ENCODE data around the gene RPN2. TPM values are rescaled to one million over a fixed set of nuclear protein-coding genes. Genes with fewer than 3 reads are reported as not detected.

The RPN2 gene
- total and polyA plus RNA-seq, 2 donors from 2014 or later, result 175 to 207 TPM

GRCh38 chr20:37271421-37271768 lies 92.3 kb downstream of the RPN2 start:
- Histone ChIP-seq H3K4me1 (ENCODE audit: control insufficient read depth in 2 of 3, insufficient read depth in 2 of 3, low read depth in 1 of 3, low read length in 3 of 3) (no peaks in the 10 kb centered on the region), H3K27me3 (ENCODE audit: control insufficient read depth, insufficient read depth, low read length) (no peaks in the 10 kb centered on the region), H3K9ac (ENCODE audit: low read length in 3 of 3) (no peak overlapping the region), H3K36me3 (ENCODE audit: control insufficient read depth in 2 of 3, insufficient read depth in 3 of 3, low read length in 3 of 3) (no peaks in the 10 kb centered on the region), H3K27ac (ENCODE audit: low read depth in 2 of 2, low read length in 2 of 2) (no peak overlapping the region), H3K4me3 (ENCODE audit: low read length in 3 of 3) (no peak overlapping the region), H3K9me3 (ENCODE audit: control insufficient read depth in 2 of 3, insufficient read depth in 1 of 3, low read length in 3 of 3) (no peaks in the 10 kb centered on the region)
- FAIRE-seq, result no peak
- DNase-seq, result no peak
- intact Hi-C loops (cut with DNase I), result no loop called here
- TF ChIP-seq CTCF (IDR thresholded peaks at IDR 0.05; ENCODE audit: borderline replicate concordance, extremely low read depth, insufficient read depth), result no peak

GRCh38 chr20:37273988-37274387 lies 94.9 kb downstream of the RPN2 start:
- H3K4me3 ChIP-seq (ENCODE audit: low read length in 3 of 3), result no peak overlapping the region
- peaks cover 0 to 9% (median 0%) of the 10 kb centered on the region in 3 donors for H3K4me1 ChIP-seq (ENCODE audit: control insufficient read depth in 2 of 3, insufficient read depth in 2 of 3, low read depth in 1 of 3, low read length in 3 of 3)
- H3K27ac ChIP-seq (ENCODE audit: low read depth in 2 of 2, low read length in 2 of 2), result no peak overlapping the region
- intact Hi-C loops (cut with DNase I), result no loop called here
- H3K9me3 ChIP-seq (ENCODE audit: control insufficient read depth in 2 of 3, insufficient read depth in 1 of 3, low read length in 3 of 3), result no peaks in the 10 kb centered on the region
- H3K27me3 ChIP-seq (ENCODE audit: control insufficient read depth, insufficient read depth, low read length), result no peaks in the 10 kb centered on the region
- H3K9ac ChIP-seq (ENCODE audit: low read length in 3 of 3), result no peak overlapping the region
- FAIRE-seq, result no peak
- no peak for TF ChIP-seq CTCF (IDR thresholded peaks at IDR 0.05; ENCODE audit: borderline replicate concordance, extremely low read depth, insufficient read depth)
- no peaks in the 10 kb centered on the region for H3K36me3 ChIP-seq (ENCODE audit: control insufficient read depth in 2 of 3, insufficient read depth in 3 of 3, low read length in 3 of 3)
- DNase-seq, result no peak

GRCh38 chr20:37274851-37275524 lies 95.9 kb downstream of the RPN2 start:
- intact Hi-C loops (cut with DNase I), result no loop called here
- Histone ChIP-seq H3K4me1 (ENCODE audit: control insufficient read depth in 2 of 3, insufficient read depth in 2 of 3, low read depth in 1 of 3, low read length in 3 of 3) (peaks cover 0 to 9% (median 0%) of the 10 kb centered on the region in 3 donors), H3K36me3 (ENCODE audit: control insufficient read depth in 2 of 3, insufficient read depth in 3 of 3, low read length in 3 of 3) (no peaks in the 10 kb centered on the region), H3K27ac (ENCODE audit: low read depth in 2 of 2, low read length in 2 of 2) (no peak overlapping the region), H3K9me3 (ENCODE audit: control insufficient read depth in 2 of 3, insufficient read depth in 1 of 3, low read length in 3 of 3) (no peaks in the 10 kb centered on the region), H3K9ac (ENCODE audit: low read length in 3 of 3) (no peak overlapping the region), H3K4me3 (ENCODE audit: low read length in 3 of 3) (no peak overlapping the region), H3K27me3 (ENCODE audit: control insufficient read depth, insufficient read depth, low read length) (no peaks in the 10 kb centered on the region)
- FAIRE-seq (no peak), DNase-seq (no peak)
- TF ChIP-seq CTCF (IDR thresholded peaks at IDR 0.05; ENCODE audit: borderline replicate concordance, extremely low read depth, insufficient read depth), result no peak

Measured in kidney (tissue), 14 donors.